Astrocyte (in vitro differentiated cells and primary cell): Measurements from ENCODE around the gene RAD51B. TPM values are rescaled to one million over a fixed set of nuclear protein-coding genes. Genes with fewer than 3 reads are reported as not detected.
A peak's percentile ranks its signal among the peaks of the same experiment; 100 is the strongest.

Experiments
- DNase-seq: peaks from one replicate; pipeline ENCODE4 v3.0.0-alpha.2; 2010; ENCODE audit warnings: low read depth
- FAIRE-seq: peaks from 2 replicates; lab custom pipeline; 2011; peaks lifted over from hg19 to GRCh38; lab: Jason Lieb, UNC
- H2AFZ ChIP-seq: 2 replicates; pipeline ENCODE4 v1.6.0; 2012; ENCODE audit warnings: low read depth, low read length, inconsistent platforms
- H3K27ac ChIP-seq: 2 replicates; pipeline ENCODE4 v1.5.1; 2011; ENCODE audit warnings: low read depth, low read length, inconsistent platforms
- H3K27me3 ChIP-seq: 2 replicates; pipeline ENCODE4 v1.6.0; 2011; ENCODE audit warnings: low read length, inconsistent platforms; ENCODE audit not compliant: insufficient read depth
- H3K36me3 ChIP-seq: 2 replicates; pipeline ENCODE4 v1.5.1; 2011; ENCODE audit warnings: low read length, inconsistent platforms; ENCODE audit not compliant: insufficient read depth
- H3K4me1 ChIP-seq: 2 replicates; pipeline ENCODE4 v1.5.1; 2011; ENCODE audit warnings: low read length, inconsistent platforms; ENCODE audit not compliant: insufficient read depth
- H3K4me2 ChIP-seq: 2 replicates; pipeline ENCODE4 v1.6.0; 2012; ENCODE audit warnings: low read length, inconsistent platforms
- H3K4me3 ChIP-seq: 2 replicates; pipeline ENCODE4 v1.5.1; 2011; ENCODE audit warnings: low read depth, mild to moderate bottlenecking, low read length, inconsistent platforms; ENCODE audit not compliant: insufficient read depth
- H3K79me2 ChIP-seq: 2 replicates; pipeline ENCODE4 v1.6.0; 2012; ENCODE audit warnings: mild to moderate bottlenecking, low read length, inconsistent platforms; ENCODE audit not compliant: insufficient read depth
- H3K9ac ChIP-seq: 2 replicates; pipeline ENCODE4 v1.6.0; 2012; ENCODE audit warnings: mild to moderate bottlenecking, low read length, inconsistent platforms
- H3K9me3 ChIP-seq: 2 replicates; pipeline ENCODE4 v1.5.1; 2012; ENCODE audit warnings: low read depth, mild to moderate bottlenecking, low read length, inconsistent platforms; ENCODE audit not compliant: insufficient read depth
- H4K20me1 ChIP-seq: 2 replicates; pipeline ENCODE4 v1.6.0; 2012; ENCODE audit warnings: low read length, inconsistent platforms; ENCODE audit not compliant: insufficient read depth
- H3K27ac Mint-ChIP-seq: one replicate; pipeline ENCODE4 v1.8.0; 2021; ENCODE audit warnings: mild to moderate bottlenecking, mixed read lengths; ENCODE audit not compliant: unreplicated experiment
- H3K27me3 Mint-ChIP-seq: one replicate; pipeline ENCODE4 v1.8.0; 2021; ENCODE audit warnings: low read depth, mixed read lengths; ENCODE audit not compliant: unreplicated experiment
- H3K36me3 Mint-ChIP-seq: one replicate; pipeline ENCODE4 v1.8.0; 2021; ENCODE audit warnings: low read depth, mixed read lengths; ENCODE audit not compliant: unreplicated experiment
- H3K4me1 Mint-ChIP-seq: one replicate; pipeline ENCODE4 v1.8.0; 2021; ENCODE audit warnings: low read depth, mixed read lengths; ENCODE audit not compliant: unreplicated experiment
- H3K4me3 Mint-ChIP-seq: one replicate; pipeline ENCODE4 v1.8.0; 2021; ENCODE audit warnings: mild to moderate bottlenecking, moderate library complexity, mixed read lengths; ENCODE audit not compliant: unreplicated experiment
- H3K9me3 Mint-ChIP-seq: one replicate; pipeline ENCODE4 v1.8.0; 2021; ENCODE audit warnings: mild to moderate bottlenecking, mixed read lengths; ENCODE audit not compliant: unreplicated experiment
- CTCF ChIP-seq: IDR thresholded peaks from 2 replicates; pipeline ENCODE4 v1.5.1; 2011; ENCODE audit warnings: low read depth, mild to moderate bottlenecking, inconsistent platforms, low read length, moderate library complexity; ENCODE audit not compliant: insufficient read depth
- EZH2 ChIP-seq: IDR thresholded peaks from 2 replicates; pipeline ENCODE4 v1.6.1; 2012; ENCODE audit warnings: mild to moderate bottlenecking, low read length, inconsistent platforms; ENCODE audit not compliant: insufficient read depth
- total RNA-seq: library from RNA; stranded (reverse); gene quantifications from 2 replicates; pipeline ENCODE4 v1.2.1, GENCODE V29; 2021

Gene RAD51B
- total RNA-seq, 1 donor from 2014 or later, result 10.8 TPM

GRCh38 chr14:68551045-68551683 lies 731.6 kb downstream of the RAD51B start:
- Mint-ChIP-seq H3K36me3 (no peaks in the 10 kb centered on the region), H3K27ac (no peak overlapping the region), H3K27me3 (no peaks in the 10 kb centered on the region), H3K9me3 (no peaks in the 10 kb centered on the region), H3K4me3 (no peak overlapping the region), H3K4me1 (peaks cover 40% of the 10 kb centered on the region)
- H3K4me2 ChIP-seq, result no peak overlapping the region
- no peaks in the 10 kb centered on the region for H3K9me3 ChIP-seq
- no peaks in the 10 kb centered on the region for H3K27me3 ChIP-seq
- no peak overlapping the region for H3K9ac ChIP-seq
- H3K79me2 ChIP-seq, result no peaks in the 10 kb centered on the region
- no peak overlapping the region for H2AFZ ChIP-seq
- TF ChIP-seq EZH2, result no peak
- TF ChIP-seq CTCF, result no peak
- H3K4me3 ChIP-seq, result no peak overlapping the region
- FAIRE-seq (no peak), DNase-seq (no peak)
- no peaks in the 10 kb centered on the region for H3K36me3 ChIP-seq
- H4K20me1 ChIP-seq, result no peaks in the 10 kb centered on the region
- H3K4me1 ChIP-seq, result peaks cover 39% of the 10 kb centered on the region
- H3K27ac ChIP-seq, result no peak overlapping the region

DNA sequence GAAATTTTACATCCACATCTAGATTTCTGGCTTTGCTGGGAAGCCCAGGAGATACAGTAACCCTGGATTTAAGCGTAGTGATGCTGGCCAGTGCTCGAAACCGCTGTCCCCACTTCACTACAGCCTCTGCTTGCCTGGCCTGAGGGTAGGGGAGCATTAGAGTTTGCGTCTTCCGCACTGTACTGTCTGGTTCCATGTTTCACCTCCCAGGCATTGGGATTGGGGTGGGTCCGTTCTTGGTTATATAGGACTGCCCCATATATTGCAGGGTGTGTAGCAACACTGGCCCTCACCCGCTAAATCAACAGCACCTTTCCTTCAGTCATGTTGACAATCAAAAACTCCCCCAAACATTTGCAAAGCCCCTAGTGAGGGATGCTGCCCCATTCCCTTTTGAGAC lies 732.5 kb downstream of the RAD51B start:
- Mint-ChIP-seq H3K27ac (no peak overlapping the region), H3K9me3 (no peaks in the 10 kb centered on the region), H3K4me3 (no peak overlapping the region), H3K4me1 (peaks cover 35% of the 10 kb centered on the region), H3K27me3 (no peaks in the 10 kb centered on the region), H3K36me3 (no peaks in the 10 kb centered on the region)
- H3K4me1 ChIP-seq, result peaks cover 30% of the 10 kb centered on the region
- no peak overlapping the region for H3K27ac ChIP-seq
- H3K9me3 ChIP-seq, result no peaks in the 10 kb centered on the region
- no peak overlapping the region for H2AFZ ChIP-seq
- no peak overlapping the region for H3K4me2 ChIP-seq
- FAIRE-seq, result no peak
- no peaks in the 10 kb centered on the region for H3K79me2 ChIP-seq
- H3K27me3 ChIP-seq, result no peaks in the 10 kb centered on the region
- no peaks in the 10 kb centered on the region for H3K36me3 ChIP-seq
- no peak overlapping the region for H3K4me3 ChIP-seq
- H4K20me1 ChIP-seq, result no peaks in the 10 kb centered on the region
- DNase-seq, result no peak
- TF ChIP-seq EZH2, result no peak
- no peak for TF ChIP-seq CTCF
- H3K9ac ChIP-seq, result no peak overlapping the region

GRCh38 chr14:68552602-68553001 lies 733.0 kb downstream of the RAD51B start:
- no peaks in the 10 kb centered on the region for H3K79me2 ChIP-seq
- DNase-seq, result peak; percentile 46
- no peaks in the 10 kb centered on the region for H4K20me1 ChIP-seq
- TF ChIP-seq EZH2, result no peak
- no peak for TF ChIP-seq CTCF
- no peak for FAIRE-seq
- H3K27me3 ChIP-seq, result no peaks in the 10 kb centered on the region
- Mint-ChIP-seq H3K4me1 (peaks cover 30% of the 10 kb centered on the region), H3K27ac (no peak overlapping the region), H3K4me3 (no peak overlapping the region), H3K27me3 (no peaks in the 10 kb centered on the region), H3K36me3 (no peaks in the 10 kb centered on the region), H3K9me3 (no peaks in the 10 kb centered on the region)
- no peak overlapping the region for H3K4me2 ChIP-seq
- no peaks in the 10 kb centered on the region for H3K9me3 ChIP-seq
- H3K27ac ChIP-seq, result no peak overlapping the region
- H2AFZ ChIP-seq, result no peak overlapping the region
- peaks cover 25% of the 10 kb centered on the region for H3K4me1 ChIP-seq
- H3K36me3 ChIP-seq, result no peaks in the 10 kb centered on the region
- no peak overlapping the region for H3K4me3 ChIP-seq
- no peak overlapping the region for H3K9ac ChIP-seq
